Neural cell (in vitro differentiated cells): Measurements from ENCODE around the gene NFIB. TPM values are rescaled to one million over a fixed set of nuclear protein-coding genes. Genes with fewer than 3 reads are reported as not detected.

Source experiments
- H2AFZ ChIP-seq: fragments of 200-600, 300-800 bp; sonication (generic), shearing (Covaris generic); 2 replicates; pipeline ENCODE4 v1.6.0; 2014; ENCODE audit warnings: low read depth, mild to moderate bottlenecking, antibody characterized with exemption, low read length, moderate library complexity
- H3F3A ChIP-seq: fragments of 200-600 bp; shearing (Covaris generic); 2 replicates; pipeline ENCODE4 v1.6.1; 2016; ENCODE audit warnings: mild to moderate bottlenecking, moderate library complexity, mixed read lengths, antibody characterized with exemption, low read length; ENCODE audit not compliant: insufficient read depth, poor library complexity, severe bottlenecking
- H3K27ac ChIP-seq: fragments of 200-600, 300-800 bp; sonication (generic), shearing (Covaris generic); 2 replicates; pipeline ENCODE4 v1.5.1; 2014; ENCODE audit warnings: mild to moderate bottlenecking, low read length, moderate library complexity
- H3K27me3 ChIP-seq: fragments of 300-800, 200-600 bp; sonication (generic), shearing (Covaris generic); 2 replicates; pipeline ENCODE4 v1.6.0; 2014; ENCODE audit warnings: mild to moderate bottlenecking, low read depth, low read length, moderate library complexity; ENCODE audit not compliant: insufficient read depth
- H3K36me3 ChIP-seq: fragments of 300-800, 200-600 bp; sonication (generic), shearing (Covaris generic); 2 replicates; pipeline ENCODE4 v1.5.1; 2014; ENCODE audit warnings: mild to moderate bottlenecking, antibody characterized with exemption, low read length, moderate library complexity; ENCODE audit not compliant: insufficient read depth
- H3K4me2 ChIP-seq: fragments of 300-800, 200-600 bp; sonication (generic), shearing (Covaris generic); 2 replicates; pipeline ENCODE4 v1.6.0; 2014; ENCODE audit warnings: mild to moderate bottlenecking, low read length
- H3K4me3 ChIP-seq: fragments of 300-800, 200-600 bp; sonication (generic), shearing (Covaris generic); 2 replicates; pipeline ENCODE4 v1.5.1; 2014; ENCODE audit warnings: mild to moderate bottlenecking, low read length, moderate library complexity
- H3K79me2 ChIP-seq: fragments of 200-600 bp; shearing (Covaris generic); replicated peaks from 2 replicates; pipeline ENCODE4 v1.6.0; 2014; ENCODE audit warnings: mild to moderate bottlenecking, low read length, moderate library complexity; ENCODE audit not compliant: insufficient read depth
- H3K9ac ChIP-seq: fragments of 300-800, 200-600 bp; sonication (generic), shearing (Covaris generic); 2 replicates; pipeline ENCODE4 v1.6.1; 2016; ENCODE audit warnings: mild to moderate bottlenecking, low read length, mixed read lengths
- H3K9me2 ChIP-seq: fragments of 200-600 bp; shearing (Covaris generic); 2 replicates; pipeline ENCODE4 v1.6.1; 2016; ENCODE audit warnings: mild to moderate bottlenecking, low read length, mixed read lengths; ENCODE audit not compliant: insufficient read depth
- H3K9me3 ChIP-seq: fragments of 200-600, 300-800 bp; sonication (generic), shearing (Covaris generic); 2 replicates; pipeline ENCODE4 v1.6.1; 2016; ENCODE audit warnings: mild to moderate bottlenecking, mixed run types, low read length, moderate library complexity, mixed read lengths
- H4K20me1 ChIP-seq: fragments of 200-600 bp; shearing (Covaris generic); 2 replicates; pipeline ENCODE4 v1.6.1; 2016; ENCODE audit warnings: mild to moderate bottlenecking, mixed run types; ENCODE audit not compliant: insufficient read depth
- CTCF ChIP-seq: fragments of 450-650 bp; IDR thresholded peaks from 2 replicates; pipeline ENCODE4 v1.5.1; 2014; ENCODE audit warnings: antibody characterized with exemption, mild to moderate bottlenecking, moderate library complexity; ENCODE audit not compliant: poor library complexity, severe bottlenecking
- EP300 ChIP-seq: fragments of 450-650 bp; conservative IDR thresholded peaks from 2 replicates; pipeline ENCODE4 v1.6.1; 2014; ENCODE audit warnings: antibody characterized with exemption, mild to moderate bottlenecking, moderate library complexity; ENCODE audit not compliant: poor library complexity, severe bottlenecking
- EZH2 ChIP-seq: fragments of 200-600, 300-800 bp; shearing (Covaris generic), sonication (generic); IDR thresholded peaks from 2 replicates; pipeline ENCODE4 v1.6.1; 2014; ENCODE audit warnings: antibody characterized with exemption, low read length, borderline replicate concordance, mild to moderate bottlenecking; ENCODE audit not compliant: insufficient read depth, poor library complexity, severe bottlenecking
- MXI1 ChIP-seq: fragments of 450-650 bp; conservative IDR thresholded peaks from 2 replicates; pipeline ENCODE4 v1.6.1; 2014; ENCODE audit warnings: antibody characterized with exemption, mild to moderate bottlenecking; ENCODE audit not compliant: poor library complexity, severe bottlenecking
- POLR2AphosphoS5 ChIP-seq: IDR thresholded peaks from 2 replicates; pipeline ENCODE4 v1.6.1; 2012
- RAD21 ChIP-seq: fragments of 450-650 bp; conservative IDR thresholded peaks from 2 replicates; pipeline ENCODE4 v1.6.1; 2014; ENCODE audit warnings: antibody characterized with exemption, mild to moderate bottlenecking, moderate library complexity
- SMC3 ChIP-seq: fragments of 450-650 bp; conservative IDR thresholded peaks from 2 replicates; pipeline ENCODE4 v1.6.1; 2014; ENCODE audit warnings: antibody characterized with exemption, mild to moderate bottlenecking, moderate library complexity; ENCODE audit not compliant: poor library complexity
- TAF1 ChIP-seq: IDR thresholded peaks from 2 replicates; pipeline ENCODE4 v1.6.1; 2012; ENCODE audit warnings: low read depth
- polyA plus RNA-seq: library from polyadenylated mRNA; depleted of rRNA; stranded (reverse); fragments of >200 nt; gene quantifications from 2 replicates; pipeline ENCODE4 v1.2.3, GENCODE V29; 2014
- TF ChIP-seq, protein P1 (sequence below): IDR thresholded peaks from 2 replicates; pipeline ENCODE4 v1.6.1; 2012; ENCODE audit warnings: borderline replicate concordance

The NFIB gene
- polyA plus RNA-seq, 1 donor from 2014 or later = 0.73 TPM

DNA sequence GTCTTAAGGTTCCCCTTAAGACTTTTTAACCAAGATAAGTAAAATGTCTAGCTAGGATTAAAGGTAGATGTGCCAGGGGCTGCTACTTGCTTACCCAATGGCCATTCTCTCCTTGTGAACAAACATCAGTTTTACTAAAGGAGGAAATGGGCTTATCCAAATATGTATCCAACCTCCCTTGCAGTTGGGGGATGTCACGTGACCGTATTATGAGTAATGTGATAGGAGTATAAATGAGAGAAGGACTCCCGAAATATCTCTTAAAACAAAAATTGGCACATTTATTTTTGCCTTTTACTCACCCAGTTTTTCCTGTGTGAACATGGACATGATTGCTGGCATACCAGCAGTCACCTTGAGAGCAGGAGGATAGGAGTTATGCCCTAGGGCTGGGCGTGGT is 247.9 kb downstream of the NFIB start:
- Histone ChIP-seq H3K9me2 (no peaks in the 10 kb centered on the region), H4K20me1 (no peaks in the 10 kb centered on the region), H3K36me3 (no peaks in the 10 kb centered on the region), H3K4me3 (no peak overlapping the region), H3K79me2 (no peaks in the 10 kb centered on the region), H3F3A (no peaks in the 10 kb centered on the region), H3K9me3 (no peaks in the 10 kb centered on the region), H3K27me3 (no peaks in the 10 kb centered on the region), H3K4me2 (no peak overlapping the region), H3K27ac (no peak overlapping the region), H3K9ac (no peak overlapping the region), H2AFZ (no peak overlapping the region)
- no peak for TF ChIP-seq EP300
- no peak for TF ChIP-seq CTCF
- TF ChIP-seq, protein P1, sequence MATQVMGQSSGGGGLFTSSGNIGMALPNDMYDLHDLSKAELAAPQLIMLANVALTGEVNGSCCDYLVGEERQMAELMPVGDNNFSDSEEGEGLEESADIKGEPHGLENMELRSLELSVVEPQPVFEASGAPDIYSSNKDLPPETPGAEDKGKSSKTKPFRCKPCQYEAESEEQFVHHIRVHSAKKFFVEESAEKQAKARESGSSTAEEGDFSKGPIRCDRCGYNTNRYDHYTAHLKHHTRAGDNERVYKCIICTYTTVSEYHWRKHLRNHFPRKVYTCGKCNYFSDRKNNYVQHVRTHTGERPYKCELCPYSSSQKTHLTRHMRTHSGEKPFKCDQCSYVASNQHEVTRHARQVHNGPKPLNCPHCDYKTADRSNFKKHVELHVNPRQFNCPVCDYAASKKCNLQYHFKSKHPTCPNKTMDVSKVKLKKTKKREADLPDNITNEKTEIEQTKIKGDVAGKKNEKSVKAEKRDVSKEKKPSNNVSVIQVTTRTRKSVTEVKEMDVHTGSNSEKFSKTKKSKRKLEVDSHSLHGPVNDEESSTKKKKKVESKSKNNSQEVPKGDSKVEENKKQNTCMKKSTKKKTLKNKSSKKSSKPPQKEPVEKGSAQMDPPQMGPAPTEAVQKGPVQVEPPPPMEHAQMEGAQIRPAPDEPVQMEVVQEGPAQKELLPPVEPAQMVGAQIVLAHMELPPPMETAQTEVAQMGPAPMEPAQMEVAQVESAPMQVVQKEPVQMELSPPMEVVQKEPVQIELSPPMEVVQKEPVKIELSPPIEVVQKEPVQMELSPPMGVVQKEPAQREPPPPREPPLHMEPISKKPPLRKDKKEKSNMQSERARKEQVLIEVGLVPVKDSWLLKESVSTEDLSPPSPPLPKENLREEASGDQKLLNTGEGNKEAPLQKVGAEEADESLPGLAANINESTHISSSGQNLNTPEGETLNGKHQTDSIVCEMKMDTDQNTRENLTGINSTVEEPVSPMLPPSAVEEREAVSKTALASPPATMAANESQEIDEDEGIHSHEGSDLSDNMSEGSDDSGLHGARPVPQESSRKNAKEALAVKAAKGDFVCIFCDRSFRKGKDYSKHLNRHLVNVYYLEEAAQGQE = no peak
- no peak for TF ChIP-seq TAF1
- no peak for TF ChIP-seq MXI1
- TF ChIP-seq EZH2 = no peak
- TF ChIP-seq RAD21 = no peak
- TF ChIP-seq SMC3 = no peak

GRCh38 chr9:14064940-14065339 is 249.0 kb downstream of the NFIB start:
- Histone ChIP-seq H3K9me3 (no peaks in the 10 kb centered on the region), H4K20me1 (no peaks in the 10 kb centered on the region), H3K27me3 (no peaks in the 10 kb centered on the region), H3K27ac (no peak overlapping the region), H2AFZ (no peak overlapping the region), H3K79me2 (no peaks in the 10 kb centered on the region), H3K4me2 (no peak overlapping the region), H3F3A (no peaks in the 10 kb centered on the region), H3K9me2 (no peaks in the 10 kb centered on the region), H3K9ac (no peak overlapping the region), H3K36me3 (no peaks in the 10 kb centered on the region), H3K4me3 (no peak overlapping the region)
- TF ChIP-seq POLR2AphosphoS5 (no peak), RAD21 (no peak), EP300 (no peak), EZH2 (no peak), CTCF (no peak), SMC3 (no peak), MXI1 (no peak), TAF1 (no peak)
- TF ChIP-seq, protein P1 = no peak
